ENCODE data around the gene FOXJ3. TPM values are rescaled to one million over a fixed set of nuclear protein-coding genes. Genes with fewer than 3 reads are reported as not detected.

Gene FOXJ3
- total RNA-seq, 1 donor = 37.3 TPM

DNA sequence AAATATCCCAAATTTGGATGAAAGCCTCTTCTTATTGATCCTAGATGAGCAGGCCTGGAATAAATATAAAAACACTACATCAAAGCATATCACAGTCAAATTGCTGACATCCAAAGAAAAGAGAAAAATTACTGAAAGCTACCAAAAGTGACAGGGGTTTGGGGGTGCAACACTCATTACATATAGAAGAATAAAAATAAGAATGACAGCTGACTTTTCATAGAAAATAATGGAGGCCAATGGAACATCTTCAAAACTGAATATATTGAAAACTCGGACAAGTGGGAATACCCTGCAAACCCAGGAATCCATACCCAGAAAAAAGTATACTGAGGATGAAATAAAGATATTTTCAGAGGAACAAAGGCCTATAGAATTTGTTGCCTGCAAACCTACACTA, 84.0 kb downstream of the FOXJ3 start:
- TF ChIP-seq CTCF (IDR thresholded peaks at IDR 0.05; ENCODE audit: extremely low read depth, low read depth, low read length) = no peak
- Histone ChIP-seq H3K27ac (ENCODE audit: low read depth, low read length) (no peak overlapping the region), H3K79me2 (ENCODE audit: insufficient read depth, low read length) (peaks cover 50% of the 10 kb centered on the region), H3K4me3 (ENCODE audit: insufficient read depth, low read length) (no peak overlapping the region), H3K9me3 (ENCODE audit: low read depth, low read length) (no peaks in the 10 kb centered on the region), H3K36me3 (ENCODE audit: insufficient read depth, low read length) (no peaks in the 10 kb centered on the region), H3K4me2 (ENCODE audit: insufficient read depth, low read length) (no peak overlapping the region), H4K20me1 (ENCODE audit: insufficient read depth, low read length) (no peaks in the 10 kb centered on the region), H2AFZ (ENCODE audit: low read length) (no peak overlapping the region), H3K27me3 (ENCODE audit: insufficient read depth, low read length) (no peaks in the 10 kb centered on the region), H3K4me1 (ENCODE audit: insufficient read depth, low read length) (no peaks in the 10 kb centered on the region)
- no peak for DNase-seq (ENCODE audit: insufficient read length, low spot score, missing footprints)

DNA sequence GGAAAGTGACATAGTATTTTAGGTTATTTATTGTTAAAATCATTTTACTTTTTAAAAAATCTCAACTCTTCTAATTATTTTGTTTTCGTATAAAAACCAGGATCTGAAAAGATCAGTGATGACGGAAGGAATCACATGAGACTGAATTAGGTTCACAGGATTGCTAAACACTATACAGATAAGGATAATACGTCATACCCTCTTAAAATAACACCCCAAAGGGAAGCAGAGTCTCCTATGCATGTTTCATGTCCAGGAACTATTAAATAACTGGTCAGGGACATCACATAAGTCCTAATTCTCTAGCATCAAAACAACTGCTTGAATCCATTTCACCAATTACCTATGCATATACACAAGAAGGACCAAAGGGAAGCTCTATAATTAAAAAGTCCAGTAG, 84.9 kb downstream of the FOXJ3 start:
- no peak overlapping the region for H3K4me3 ChIP-seq (ENCODE audit: insufficient read depth, low read length)
- H3K36me3 ChIP-seq (ENCODE audit: insufficient read depth, low read length) = no peaks in the 10 kb centered on the region
- no peaks in the 10 kb centered on the region for H3K4me1 ChIP-seq (ENCODE audit: insufficient read depth, low read length)
- peaks cover 51% of the 10 kb centered on the region for H3K79me2 ChIP-seq (ENCODE audit: insufficient read depth, low read length)
- H3K4me2 ChIP-seq (ENCODE audit: insufficient read depth, low read length) = no peak overlapping the region
- H3K9me3 ChIP-seq (ENCODE audit: low read depth, low read length) = no peaks in the 10 kb centered on the region
- no peak for TF ChIP-seq CTCF (IDR thresholded peaks at IDR 0.05; ENCODE audit: extremely low read depth, low read depth, low read length)
- H2AFZ ChIP-seq (ENCODE audit: low read length) = no peak overlapping the region
- H4K20me1 ChIP-seq (ENCODE audit: insufficient read depth, low read length) = peaks cover 2% of the 10 kb centered on the region
- no peak overlapping the region for H3K27ac ChIP-seq (ENCODE audit: low read depth, low read length)
- no peak for DNase-seq (ENCODE audit: insufficient read length, low spot score, missing footprints)
- H3K27me3 ChIP-seq (ENCODE audit: insufficient read depth, low read length) = no peaks in the 10 kb centered on the region

DNA sequence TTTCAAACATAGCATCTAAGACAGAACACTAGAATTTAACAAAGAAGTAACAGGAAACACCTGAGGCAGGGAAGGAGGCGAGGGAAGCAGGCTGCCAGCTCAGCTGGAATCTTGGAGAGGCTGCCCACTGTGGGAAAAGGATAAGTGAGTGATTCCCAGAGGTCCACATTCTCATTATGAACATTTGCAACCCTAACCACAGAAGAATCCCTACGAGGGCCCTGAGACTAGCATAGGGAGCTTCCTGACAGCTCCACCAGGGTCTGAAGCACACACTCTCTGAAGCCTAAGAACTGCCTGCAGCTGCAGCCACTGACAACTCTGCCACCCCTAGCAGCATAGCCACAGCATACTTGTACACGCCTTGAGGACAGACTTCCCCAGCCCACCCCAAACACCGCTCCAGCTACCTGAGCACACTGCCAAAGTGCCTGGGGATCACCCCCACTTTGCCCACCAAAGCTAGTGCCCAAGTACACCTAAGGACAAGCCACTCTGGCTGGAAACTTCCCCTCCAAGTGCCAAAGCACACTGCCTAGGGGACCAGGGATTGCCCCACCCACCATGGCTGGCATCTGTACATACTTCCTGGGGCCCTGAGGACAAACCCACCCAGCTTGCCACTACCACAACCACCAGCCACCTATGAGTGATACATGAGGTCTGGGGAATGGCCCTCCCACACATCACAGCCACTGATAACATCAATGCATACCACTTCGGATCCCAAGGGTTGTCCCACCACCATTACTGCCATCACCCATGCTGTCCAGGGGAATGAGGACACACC, 93.9 kb downstream of the FOXJ3 start:
- no peaks in the 10 kb centered on the region for H3K9me3 ChIP-seq (ENCODE audit: low read depth, low read length)
- no peak overlapping the region for H3K4me3 ChIP-seq (ENCODE audit: insufficient read depth, low read length)
- H3K27ac ChIP-seq (ENCODE audit: low read depth, low read length) = peak overlapping the region; percentile 23
- TF ChIP-seq CTCF (IDR thresholded peaks at IDR 0.05; ENCODE audit: extremely low read depth, low read depth, low read length) = no peak
- H3K4me2 ChIP-seq (ENCODE audit: insufficient read depth, low read length) = no peak overlapping the region
- H3K79me2 ChIP-seq (ENCODE audit: insufficient read depth, low read length) = peaks cover 74% of the 10 kb centered on the region
- DNase-seq (ENCODE audit: insufficient read length, low spot score, missing footprints) = no peak
- H4K20me1 ChIP-seq (ENCODE audit: insufficient read depth, low read length) = peaks cover 20% of the 10 kb centered on the region
- H2AFZ ChIP-seq (ENCODE audit: low read length) = no peak overlapping the region
- no peaks in the 10 kb centered on the region for H3K27me3 ChIP-seq (ENCODE audit: insufficient read depth, low read length)
- no peaks in the 10 kb centered on the region for H3K36me3 ChIP-seq (ENCODE audit: insufficient read depth, low read length)
- peaks cover 9% of the 10 kb centered on the region for H3K4me1 ChIP-seq (ENCODE audit: insufficient read depth, low read length)

GRCh38 chr1:42239555-42239954, 95.5 kb downstream of the FOXJ3 start:
- Histone ChIP-seq H3K4me1 (ENCODE audit: insufficient read depth, low read length) (peaks cover 9% of the 10 kb centered on the region), H3K27ac (ENCODE audit: low read depth, low read length) (no peak overlapping the region), H4K20me1 (ENCODE audit: insufficient read depth, low read length) (peaks cover 18% of the 10 kb centered on the region), H3K36me3 (ENCODE audit: insufficient read depth, low read length) (no peaks in the 10 kb centered on the region), H3K79me2 (ENCODE audit: insufficient read depth, low read length) (peaks cover 58% of the 10 kb centered on the region), H3K9me3 (ENCODE audit: low read depth, low read length) (no peaks in the 10 kb centered on the region), H3K4me3 (ENCODE audit: insufficient read depth, low read length) (no peak overlapping the region), H3K27me3 (ENCODE audit: insufficient read depth, low read length) (no peaks in the 10 kb centered on the region), H2AFZ (ENCODE audit: low read length) (no peak overlapping the region), H3K4me2 (ENCODE audit: insufficient read depth, low read length) (no peak overlapping the region)
- DNase-seq (ENCODE audit: insufficient read length, low spot score, missing footprints) = no peak
- no peak for TF ChIP-seq CTCF (IDR thresholded peaks at IDR 0.05; ENCODE audit: extremely low read depth, low read depth, low read length)

All from osteoblast (primary cell).